A549 (cell line): ENCODE results near the gene SLC9A4. TPM values are rescaled to one million over a fixed set of nuclear protein-coding genes. Genes with fewer than 3 reads are reported as not detected.

Source experiments
- ATAC-seq, 2 experiments: fragments of 200-7000 bp in 1 of 2; fragments of >200 bp in 1 of 2; cut with Nextera tagmentation in 1 of 2; cut with Tn5 transposase in 1 of 2; 3 replicates each; pipeline versions ENCODE4 v1.8.0 to v1.9.1; 2018 to 2020; ENCODE audit warnings: mild to moderate bottlenecking in 1 of 2, moderate library complexity in 1 of 2
- CTCF ChIA-PET: fragments of 300-600 bp; sonication (Branson Sonifier 250); formaldehyde crosslinking; extraction: SDS; loops from one replicate; lab custom pipeline; 2021; ENCODE audit warnings: antibody characterized with exemption, inconsistent platforms; lab: Yijun Ruan, JAX
- POLR2A ChIA-PET: fragments of 350-600 bp; formaldehyde crosslinking; extraction: SDS; loops from one replicate; lab custom pipeline; 2021; ENCODE audit warnings: antibody characterized with exemption, inconsistent platforms; lab: Yijun Ruan, JAX
- DNase-seq, 2 experiments: peaks; one replicate each; pipeline versions ENCODE4 v3.0.0 to v3.0.0-alpha.2; 2011 to 2016; ENCODE audit warnings: low read depth in 1 of 2, low spot score in 1 of 2
- FAIRE-seq: peaks from 2 replicates; lab custom pipeline; 2011; peaks lifted over from hg19 to GRCh38; lab: Jason Lieb, UNC
- H3K27ac ChIP-seq, 2 experiments: fragments of >200 bp; sonication (Bioruptor Twin); formaldehyde crosslinking; 3 replicates each; pipeline ENCODE4 v1.5.1; 2016 to 2017
- H3K4me1 ChIP-seq: fragments of >200 bp; sonication (Bioruptor Twin); formaldehyde crosslinking; 3 replicates; pipeline ENCODE4 v1.6.1; 2016
- H3K4me2 ChIP-seq: fragments of >200 bp; sonication (Bioruptor Twin); formaldehyde crosslinking; 3 replicates; pipeline ENCODE4 v1.6.1; 2016
- H3K4me3 ChIP-seq: fragments of >200 bp; sonication (Bioruptor Twin); formaldehyde crosslinking; 3 replicates; pipeline ENCODE4 v1.5.1; 2016
- H3K9me3 ChIP-seq: fragments of >200 bp; sonication (Bioruptor Twin); formaldehyde crosslinking; 3 replicates; pipeline ENCODE4 v1.6.1; 2016
- BHLHE40 ChIP-seq: IDR thresholded peaks from 2 replicates; pipeline ENCODE4 v1.6.1; 2012; ENCODE audit warnings: low read depth, low read length, inconsistent platforms
- CBX2 ChIP-seq: fragments of 200-600 bp; sonication (generic); IDR thresholded peaks from 2 replicates; pipeline ENCODE4 v1.6.1; 2016; ENCODE audit warnings: low read depth, mild to moderate bottlenecking, borderline replicate concordance
- CEBPB ChIP-seq, 2 experiments: fragments of >200 bp in 1 of 2; sonication (Bioruptor Twin) in 1 of 2; formaldehyde crosslinking in 1 of 2; IDR thresholded peaks; 2 replicates each; pipeline ENCODE4 v1.6.1; 2012 to 2016
- CTCF ChIP-seq: fragments of >200 bp; sonication (Bioruptor Twin); formaldehyde crosslinking; IDR thresholded peaks from 3 replicates; pipeline ENCODE4 v1.5.1; 2016
- EP300 ChIP-seq, 2 experiments: fragments of >200 bp; sonication (Bioruptor Twin); formaldehyde crosslinking; IDR thresholded peaks; 2 replicates in 1 of 2; 3 replicates in 1 of 2; pipeline ENCODE4 v1.6.1; 2016 to 2017
- FOSL2 ChIP-seq, 2 experiments: fragments of 450-650 bp in 1 of 2; fragments of >200 bp in 1 of 2; sonication (Bioruptor Twin) in 1 of 2; formaldehyde crosslinking; IDR thresholded peaks; 2 replicates each; pipeline versions ENCODE4 v1.5.0 to v1.6.1; 2016 to 2020; ENCODE audit warnings: mild to moderate bottlenecking in 1 of 2, moderate library complexity in 1 of 2
- FOXS1 ChIP-seq: fragments of 250-450 bp; sonication (Bioruptor Pico); IDR thresholded peaks from 2 replicates; pipeline ENCODE4 v1.5.0; 2020; ENCODE audit warnings: mild to moderate bottlenecking, moderate library complexity
- HDAC2 ChIP-seq: fragments of 200-600 bp; sonication (generic); IDR thresholded peaks from 2 replicates; pipeline ENCODE4 v1.6.1; 2016
- HEYL ChIP-seq: fragments of 250-450 bp; sonication (Bioruptor Pico); IDR thresholded peaks from 2 replicates; pipeline ENCODE4 v1.8.0; 2021; ENCODE audit warnings: mild to moderate bottlenecking, moderate library complexity
- HOXA7 ChIP-seq: fragments of 250-450 bp; sonication (Bioruptor Pico); IDR thresholded peaks from 2 replicates; pipeline ENCODE4 v1.5.0; 2020; ENCODE audit warnings: mild to moderate bottlenecking, moderate library complexity
- HOXB13 ChIP-seq: fragments of 250-450 bp; sonication (Bioruptor Pico); IDR thresholded peaks from 2 replicates; pipeline ENCODE4 v1.5.0; 2020; ENCODE audit warnings: low read depth, mild to moderate bottlenecking, moderate library complexity
- HOXB5 ChIP-seq: fragments of 250-450 bp; sonication (Bioruptor Pico); IDR thresholded peaks from 2 replicates; pipeline ENCODE4 v1.5.0; 2020; ENCODE audit warnings: mild to moderate bottlenecking, moderate library complexity
- JUN ChIP-seq, 2 experiments: fragments of >200 bp; sonication (Bioruptor Twin); formaldehyde crosslinking; IDR thresholded peaks; 2 replicates in 1 of 2; 3 replicates in 1 of 2; pipeline ENCODE4 v1.6.1; 2016 to 2017
- JUNB ChIP-seq: fragments of >200 bp; sonication (Bioruptor Twin); formaldehyde crosslinking; IDR thresholded peaks from 2 replicates; pipeline ENCODE4 v1.6.1; 2016
- MYC ChIP-seq: IDR thresholded peaks from 2 replicates; pipeline ENCODE4 v1.6.1; 2012; ENCODE audit warnings: mild to moderate bottlenecking, inconsistent platforms, low read length, improper control_type of control experiment, borderline replicate concordance
- NFE2L2 ChIP-seq: fragments of 150-350 bp; conservative IDR thresholded peaks from 2 replicates; pipeline ENCODE4 v1.6.1; 2014; ENCODE audit warnings: low read length
- NR3C1 ChIP-seq: fragments of >200 bp; sonication (Bioruptor Twin); formaldehyde crosslinking; IDR thresholded peaks from 3 replicates; pipeline ENCODE4 v1.6.1; 2017
- PHF8 ChIP-seq: fragments of 200-600 bp; sonication (generic); IDR thresholded peaks from 2 replicates; pipeline ENCODE4 v1.6.1; 2016; ENCODE audit warnings: low read depth, mild to moderate bottlenecking, antibody characterized with exemption, moderate library complexity, borderline replicate concordance
- POLR2A ChIP-seq: IDR thresholded peaks from 2 replicates; pipeline ENCODE4 v1.6.1; 2012; ENCODE audit warnings: mild to moderate bottlenecking, low read length
- RAD21 ChIP-seq, 2 experiments: fragments of >200 bp in 1 of 2; sonication (Bioruptor Twin) in 1 of 2; formaldehyde crosslinking in 1 of 2; IDR thresholded peaks in 1 of 2; conservative IDR thresholded peaks in 1 of 2; 2 replicates in 1 of 2; 3 replicates in 1 of 2; pipeline ENCODE4 v1.6.1; 2012 to 2018; ENCODE audit warnings: inconsistent platforms in 1 of 2
- RARB ChIP-seq: fragments of 250-450 bp; sonication (Bioruptor Pico); IDR thresholded peaks from 2 replicates; pipeline ENCODE4 v1.8.0; 2021; ENCODE audit warnings: mild to moderate bottlenecking, moderate library complexity
- REST ChIP-seq: fragments of 200-600 bp; sonication (generic); IDR thresholded peaks from 2 replicates; pipeline ENCODE4 v1.6.1; 2016; ENCODE audit warnings: antibody characterized with exemption, mild to moderate bottlenecking, moderate library complexity
- RFX5 ChIP-seq: fragments of 450-650 bp; IDR thresholded peaks from 2 replicates; pipeline ENCODE4 v1.7.1; 2014; ENCODE audit warnings: antibody characterized with exemption, mild to moderate bottlenecking, moderate library complexity
- RNF2 ChIP-seq: fragments of 200-600 bp; sonication (generic); IDR thresholded peaks from 2 replicates; pipeline ENCODE4 v1.6.1; 2016; ENCODE audit warnings: low read depth, mild to moderate bottlenecking, antibody characterized with exemption, moderate library complexity, borderline replicate concordance
- SREBF2 ChIP-seq: fragments of 450-650 bp; IDR thresholded peaks from 2 replicates; pipeline ENCODE4 v1.6.1; 2014; ENCODE audit warnings: mild to moderate bottlenecking, moderate library complexity
- TFCP2L1 ChIP-seq: fragments of 250-450 bp; sonication (Bioruptor Pico); IDR thresholded peaks from 2 replicates; pipeline ENCODE4 v1.5.0; 2021; ENCODE audit warnings: mild to moderate bottlenecking
- ZC3H11A ChIP-seq: fragments of 450-650 bp; IDR thresholded peaks from 2 replicates; pipeline ENCODE4 v1.6.1; 2014; ENCODE audit warnings: antibody characterized with exemption, mild to moderate bottlenecking
- ZFP36 ChIP-seq: fragments of 450-650 bp; IDR thresholded peaks from 2 replicates; pipeline ENCODE4 v1.6.1; 2014; ENCODE audit warnings: borderline replicate concordance; ENCODE audit not compliant: partially characterized antibody
- ZNF302 ChIP-seq: fragments of 250-450 bp; sonication (Bioruptor Pico); IDR thresholded peaks from 2 replicates; pipeline ENCODE4 v1.9.0; 2021; ENCODE audit warnings: inconsistent platforms, mild to moderate bottlenecking, moderate library complexity
- WGBS: methylation state at CpG from one replicate; pipeline ENCODE4 v1.1.6; 2017; ENCODE audit errors: missing lambda C conversion rate; 5-methylcytosine and 5-hydroxymethylcytosine counted together
- polyA plus RNA-seq, 4 experiments: library from polyadenylated mRNA; depleted of rRNA in 3 of 4; stranded (reverse); fragments of >200 nt; fragmentation: RNase III in 1 of 4; extraction: RNeasy Plus Mini Kit Qiagen cat#74134 plus additional on column Dnase treatment in 1 of 4; gene quantifications; 2 replicates in 3 of 4; 3 replicates in 1 of 4; pipeline ENCODE4 v1.2.3, GENCODE V29; 2011 to 2017
- TF ChIP-seq, protein P1 (sequence below): fragments of >200 bp; sonication (Bioruptor Twin); formaldehyde crosslinking; IDR thresholded peaks from 2 replicates; pipeline ENCODE4 v1.6.1; 2016
- TF ChIP-seq, protein P2 (sequence below): fragments of 150-350 bp; IDR thresholded peaks from 2 replicates; pipeline ENCODE4 v1.6.1; 2014; ENCODE audit warnings: low read depth, mild to moderate bottlenecking, low read length

SLC9A4 gene
- polyA plus RNA-seq, 2 of the 4 experiments (the other 2 are of a cell fraction), result not detected

DNA sequence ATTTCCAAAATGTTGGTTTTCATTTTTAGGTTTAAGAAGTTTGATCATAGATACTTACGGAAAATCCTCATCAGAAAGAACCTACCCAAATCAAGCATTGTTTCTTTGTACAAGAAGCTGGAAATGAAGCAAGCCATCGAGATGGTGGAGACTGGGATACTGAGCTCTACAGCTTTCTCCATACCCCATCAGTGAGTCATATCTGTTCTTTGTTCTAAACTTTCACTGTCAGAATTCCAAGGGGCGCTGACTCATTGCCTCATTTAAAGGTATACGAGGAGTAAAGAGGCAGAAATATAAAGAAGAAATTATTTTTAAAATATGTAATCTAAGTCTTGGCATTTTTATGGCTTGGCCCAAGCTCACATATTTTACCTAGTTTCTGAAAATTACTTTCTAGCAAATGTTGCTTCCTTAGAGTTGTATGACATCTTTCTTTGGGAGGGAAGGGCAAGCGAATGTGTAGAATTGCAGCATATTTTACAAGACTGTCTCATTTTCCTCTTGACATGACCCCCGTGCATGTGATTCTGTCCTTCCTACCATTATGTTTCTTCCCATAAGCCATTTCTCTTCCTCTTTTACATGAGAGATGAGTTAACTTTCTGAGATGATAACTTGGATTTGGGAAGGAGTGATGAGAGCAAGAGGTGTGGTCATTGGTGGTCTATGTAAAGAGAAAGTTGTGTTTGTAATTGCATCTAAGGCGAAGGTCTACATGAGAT is 41.2 kb downstream of the SLC9A4 start (continued):
- TF ChIP-seq REST, result no peak
- no peak for TF ChIP-seq HOXB5
- TF ChIP-seq RARB, result no peak
- no peak for TF ChIP-seq EP300 (IDR thresholded peaks at IDR 0.05)
- peak; percentile 90 for TF ChIP-seq FOSL2 (IDR thresholded peaks at IDR 0.05)
- peak; percentile 95 for TF ChIP-seq FOSL2 (CRISPR knock-in tag; IDR thresholded peaks at IDR 0.05)
- TF ChIP-seq CBX2, result no peak
- TF ChIP-seq JUN (IDR thresholded peaks at IDR 0.05), result peak in 1 of 2 experiments; percentile 37; a peak in 1 of 5 replicates
- no peak for TF ChIP-seq POLR2A
- TF ChIP-seq SREBF2, result no peak
- TF ChIP-seq CEBPB (IDR thresholded peaks at IDR 0.05), result peak in 1 of 2 experiments; percentile 43; a peak in 2 of 4 replicates
- TF ChIP-seq, protein P1, sequence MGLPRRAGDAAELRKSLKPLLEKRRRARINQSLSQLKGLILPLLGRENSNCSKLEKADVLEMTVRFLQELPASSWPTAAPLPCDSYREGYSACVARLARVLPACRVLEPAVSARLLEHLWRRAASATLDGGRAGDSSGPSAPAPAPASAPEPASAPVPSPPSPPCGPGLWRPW, result no peak
- TF ChIP-seq HEYL (CRISPR knock-in tag), result no peak
- TF ChIP-seq RNF2, result no peak
- no peak for TF ChIP-seq RFX5
- TF ChIP-seq NR3C1, result no peak
- no peak for TF ChIP-seq NFE2L2
- no peak for TF ChIP-seq CTCF
- no peak for TF ChIP-seq ZC3H11A
- no peak for TF ChIP-seq HDAC2
- TF ChIP-seq RAD21 (conservative IDR thresholded peaks at IDR 0.05 in 1 of 2, IDR thresholded peaks at IDR 0.05 in 1 of 2), result no peak
- TF ChIP-seq, protein P2, sequence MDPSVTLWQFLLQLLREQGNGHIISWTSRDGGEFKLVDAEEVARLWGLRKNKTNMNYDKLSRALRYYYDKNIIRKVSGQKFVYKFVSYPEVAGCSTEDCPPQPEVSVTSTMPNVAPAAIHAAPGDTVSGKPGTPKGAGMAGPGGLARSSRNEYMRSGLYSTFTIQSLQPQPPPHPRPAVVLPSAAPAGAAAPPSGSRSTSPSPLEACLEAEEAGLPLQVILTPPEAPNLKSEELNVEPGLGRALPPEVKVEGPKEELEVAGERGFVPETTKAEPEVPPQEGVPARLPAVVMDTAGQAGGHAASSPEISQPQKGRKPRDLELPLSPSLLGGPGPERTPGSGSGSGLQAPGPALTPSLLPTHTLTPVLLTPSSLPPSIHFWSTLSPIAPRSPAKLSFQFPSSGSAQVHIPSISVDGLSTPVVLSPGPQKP, result no peak
- peak; percentile 76 for TF ChIP-seq JUNB

- Histone ChIP-seq H3K4me2 (no peak overlapping the region), H3K4me3 (no peak overlapping the region), H3K27ac (no peak overlapping the region; a peak in 1 of 6 replicates), H3K4me1 (peaks cover 19% of the 10 kb centered on the region), H3K9me3 (no peaks in the 10 kb centered on the region)
- ChIA-PET POLR2A (no interaction called here), CTCF (no interaction called here)
- DNase-seq (no peak), FAIRE-seq (no peak), ATAC-seq (no peak)
- 80% methylated on average over 5 of the region's 5 CpGs for WGBS
- TF ChIP-seq PHF8, result no peak
- TF ChIP-seq HEYL (CRISPR knock-in tag), result no peak
- no peak for TF ChIP-seq HOXA7 (CRISPR knock-in tag)
- TF ChIP-seq HOXB13 (CRISPR knock-in tag), result no peak
- no peak for TF ChIP-seq BHLHE40
- no peak for TF ChIP-seq FOXS1 (CRISPR knock-in tag)
- no peak for TF ChIP-seq TFCP2L1
- no peak for TF ChIP-seq MYC
- no peak for TF ChIP-seq EP300 (IDR thresholded peaks at IDR 0.05)
- TF ChIP-seq HDAC2, result no peak
- no peak for TF ChIP-seq RAD21 (conservative IDR thresholded peaks at IDR 0.05 in 1 of 2, IDR thresholded peaks at IDR 0.05 in 1 of 2)
- no peak for TF ChIP-seq ZFP36
- no peak for TF ChIP-seq ZNF302 (CRISPR knock-in tag)
Observed at GRCh38 chr2:102515851-102516250, 42.8 kb downstream of the SLC9A4 start.
